Measurements from ENCODE around the gene AGO4. TPM values are rescaled to one million over a fixed set of nuclear protein-coding genes. Genes with fewer than 3 reads are reported as not detected.
"Not testable (repeated sequence)": the region's sequence is repeated elsewhere in the genome, so short reads cannot be mapped to it uniquely, and the experiment has no call there.

The AGO4 gene
- total and polyA plus RNA-seq, 2 donors from 2014 or later, result 3.3 to 12.2 TPM

DNA sequence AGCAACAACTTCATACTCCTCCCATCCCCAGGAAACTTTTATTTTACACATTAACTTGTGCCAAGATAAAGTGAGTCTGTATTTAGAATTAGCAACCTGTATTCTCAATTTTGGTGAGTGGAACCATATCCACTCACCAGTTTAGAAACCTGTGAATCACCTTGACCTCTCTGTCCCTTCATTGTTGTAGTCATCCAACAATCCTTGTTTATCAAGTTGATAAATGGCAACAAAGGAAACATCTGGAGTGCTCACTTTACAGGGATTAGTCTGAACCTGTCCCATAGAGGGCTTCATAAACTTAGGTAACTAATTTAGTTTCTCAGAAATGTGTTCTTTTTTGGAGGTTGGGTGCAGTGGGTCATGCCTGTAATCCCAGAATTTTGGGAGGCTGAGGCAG lies 34.1 kb upstream of the AGO4 start:
- Histone ChIP-seq H3K9ac (ENCODE audit: low read length in 3 of 3) (no peak overlapping the region), H3K27me3 (ENCODE audit: control insufficient read depth, insufficient read depth, low read length) (no peaks in the 10 kb centered on the region), H3K27ac (ENCODE audit: low read depth in 2 of 2, low read length in 2 of 2) (no peak overlapping the region), H3K9me3 (ENCODE audit: control insufficient read depth in 2 of 3, insufficient read depth in 1 of 3, low read length in 3 of 3) (no peaks in the 10 kb centered on the region), H3K4me1 (ENCODE audit: control insufficient read depth in 2 of 3, insufficient read depth in 2 of 3, low read depth in 1 of 3, low read length in 3 of 3) (no peaks in the 10 kb centered on the region), H3K4me3 (ENCODE audit: low read length in 3 of 3) (no peak overlapping the region), H3K36me3 (ENCODE audit: control insufficient read depth in 2 of 3, insufficient read depth in 3 of 3, low read length in 3 of 3) (no peaks in the 10 kb centered on the region)
- FAIRE-seq, result no peak
- intact Hi-C loops (cut with DNase I), result no loop called here
- TF ChIP-seq, protein P1, sequence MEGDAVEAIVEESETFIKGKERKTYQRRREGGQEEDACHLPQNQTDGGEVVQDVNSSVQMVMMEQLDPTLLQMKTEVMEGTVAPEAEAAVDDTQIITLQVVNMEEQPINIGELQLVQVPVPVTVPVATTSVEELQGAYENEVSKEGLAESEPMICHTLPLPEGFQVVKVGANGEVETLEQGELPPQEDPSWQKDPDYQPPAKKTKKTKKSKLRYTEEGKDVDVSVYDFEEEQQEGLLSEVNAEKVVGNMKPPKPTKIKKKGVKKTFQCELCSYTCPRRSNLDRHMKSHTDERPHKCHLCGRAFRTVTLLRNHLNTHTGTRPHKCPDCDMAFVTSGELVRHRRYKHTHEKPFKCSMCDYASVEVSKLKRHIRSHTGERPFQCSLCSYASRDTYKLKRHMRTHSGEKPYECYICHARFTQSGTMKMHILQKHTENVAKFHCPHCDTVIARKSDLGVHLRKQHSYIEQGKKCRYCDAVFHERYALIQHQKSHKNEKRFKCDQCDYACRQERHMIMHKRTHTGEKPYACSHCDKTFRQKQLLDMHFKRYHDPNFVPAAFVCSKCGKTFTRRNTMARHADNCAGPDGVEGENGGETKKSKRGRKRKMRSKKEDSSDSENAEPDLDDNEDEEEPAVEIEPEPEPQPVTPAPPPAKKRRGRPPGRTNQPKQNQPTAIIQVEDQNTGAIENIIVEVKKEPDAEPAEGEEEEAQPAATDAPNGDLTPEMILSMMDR (IDR thresholded peaks at IDR 0.05; ENCODE audit: borderline replicate concordance, extremely low read depth, insufficient read depth), result no peak
- no peak for DNase-seq

DNA sequence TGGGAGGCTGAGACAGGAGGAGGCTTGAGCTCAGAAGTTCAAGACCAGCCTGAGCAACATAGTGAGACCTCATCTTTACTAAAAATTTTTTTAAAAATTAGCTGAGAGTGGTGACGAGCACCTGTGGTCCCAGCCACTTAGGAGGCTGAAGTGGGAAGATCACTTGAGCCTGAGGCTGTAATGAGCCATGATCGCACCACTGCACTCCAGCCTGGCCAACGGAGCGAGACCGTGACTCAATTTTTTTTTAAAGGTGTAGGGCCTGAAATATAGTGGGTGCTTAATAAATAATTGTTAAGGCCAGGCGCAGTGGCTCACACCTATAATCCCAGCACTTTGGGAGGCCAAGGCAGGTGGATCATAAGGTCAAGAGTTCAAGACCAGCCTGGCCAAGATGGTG lies 31.6 kb upstream of the AGO4 start:
- DNase-seq; H3K4me3 ChIP-seq (ENCODE audit: low read length in 3 of 3); H3K27ac ChIP-seq (ENCODE audit: low read depth in 2 of 2, low read length in 2 of 2); H3K9ac ChIP-seq (ENCODE audit: low read length in 3 of 3); H3K36me3 ChIP-seq (ENCODE audit: control insufficient read depth in 2 of 3, insufficient read depth in 3 of 3, low read length in 3 of 3); H3K27me3 ChIP-seq (ENCODE audit: control insufficient read depth, insufficient read depth, low read length); FAIRE-seq; H3K9me3 ChIP-seq (ENCODE audit: control insufficient read depth in 2 of 3, insufficient read depth in 1 of 3, low read length in 3 of 3); H3K4me1 ChIP-seq (ENCODE audit: control insufficient read depth in 2 of 3, insufficient read depth in 2 of 3, low read depth in 1 of 3, low read length in 3 of 3); intact Hi-C loops (cut with DNase I): not testable (repeated sequence)

DNA sequence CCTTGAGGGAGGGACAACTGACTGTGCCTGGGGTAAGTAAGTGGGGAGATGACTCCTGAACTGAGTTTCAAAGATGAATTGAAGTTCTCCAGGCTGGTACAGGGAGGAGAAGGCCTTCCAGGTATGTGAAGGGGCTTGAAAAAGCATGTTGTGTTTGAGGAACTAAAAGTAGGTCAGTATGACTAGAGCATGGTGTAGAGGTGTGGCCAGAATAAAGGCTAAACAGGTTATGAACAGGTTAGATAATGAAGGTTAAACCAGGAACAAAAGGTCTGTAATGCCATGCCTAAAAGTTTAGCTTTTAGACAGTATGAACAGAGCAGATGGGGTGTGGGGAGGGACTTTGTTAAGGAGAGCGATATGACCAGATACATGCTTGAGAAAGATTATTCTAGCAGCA lies 30.7 kb upstream of the AGO4 start:
- intact Hi-C loops (cut with DNase I), result no loop called here
- Histone ChIP-seq H3K27ac (ENCODE audit: low read depth in 2 of 2, low read length in 2 of 2) (no peak overlapping the region), H3K36me3 (ENCODE audit: control insufficient read depth in 2 of 3, insufficient read depth in 3 of 3, low read length in 3 of 3) (no peaks in the 10 kb centered on the region), H3K9ac (ENCODE audit: low read length in 3 of 3) (no peak overlapping the region), H3K27me3 (ENCODE audit: control insufficient read depth, insufficient read depth, low read length) (no peaks in the 10 kb centered on the region), H3K4me1 (ENCODE audit: control insufficient read depth in 2 of 3, insufficient read depth in 2 of 3, low read depth in 1 of 3, low read length in 3 of 3) (no peaks in the 10 kb centered on the region), H3K9me3 (ENCODE audit: control insufficient read depth in 2 of 3, insufficient read depth in 1 of 3, low read length in 3 of 3) (no peaks in the 10 kb centered on the region), H3K4me3 (ENCODE audit: low read length in 3 of 3) (no peak overlapping the region)
- FAIRE-seq (no peak), DNase-seq (no peak)
- TF ChIP-seq, protein P1 (IDR thresholded peaks at IDR 0.05; ENCODE audit: borderline replicate concordance, extremely low read depth, insufficient read depth), result no peak

DNA sequence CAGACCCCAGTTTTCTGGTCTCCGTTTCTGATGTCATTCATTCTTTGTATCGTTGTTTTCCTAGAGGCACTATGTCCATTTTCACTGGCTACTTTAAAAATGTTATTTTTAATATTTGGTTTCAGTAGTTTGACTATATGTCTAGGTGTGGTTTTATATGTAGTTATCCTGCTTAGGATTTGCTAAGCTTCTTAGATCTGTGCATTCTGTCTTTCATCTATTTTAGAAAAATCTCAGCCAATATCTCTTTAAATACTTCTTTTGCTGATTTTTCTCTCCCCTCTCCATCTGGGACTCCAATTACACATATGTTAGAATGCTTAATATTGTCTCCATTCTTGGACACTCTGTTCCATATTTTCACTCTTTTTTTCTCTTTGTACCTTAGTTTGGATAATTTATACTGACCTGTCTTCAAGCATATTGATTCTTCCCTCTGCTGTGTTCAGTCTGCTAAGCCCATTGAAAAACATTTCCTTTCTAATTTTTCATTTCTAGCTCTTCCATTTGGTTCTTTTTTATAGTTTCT lies 24.7 kb upstream of the AGO4 start:
- no peak overlapping the region for H3K27ac ChIP-seq (ENCODE audit: low read depth in 2 of 2, low read length in 2 of 2)
- no peaks in the 10 kb centered on the region for H3K9me3 ChIP-seq (ENCODE audit: control insufficient read depth in 2 of 3, insufficient read depth in 1 of 3, low read length in 3 of 3)
- H3K36me3 ChIP-seq (ENCODE audit: control insufficient read depth in 2 of 3, insufficient read depth in 3 of 3, low read length in 3 of 3), result no peaks in the 10 kb centered on the region
- H3K9ac ChIP-seq (ENCODE audit: low read length in 3 of 3), result no peak overlapping the region
- no peaks in the 10 kb centered on the region for H3K27me3 ChIP-seq (ENCODE audit: control insufficient read depth, insufficient read depth, low read length)
- DNase-seq, result no peak
- intact Hi-C loops (cut with DNase I), result no loop called here
- TF ChIP-seq, protein P1 (IDR thresholded peaks at IDR 0.05; ENCODE audit: borderline replicate concordance, extremely low read depth, insufficient read depth), result no peak
- H3K4me3 ChIP-seq (ENCODE audit: low read length in 3 of 3), result no peak overlapping the region
- H3K4me1 ChIP-seq (ENCODE audit: control insufficient read depth in 2 of 3, insufficient read depth in 2 of 3, low read depth in 1 of 3, low read length in 3 of 3), result no peaks in the 10 kb centered on the region
- no peak for FAIRE-seq

DNA sequence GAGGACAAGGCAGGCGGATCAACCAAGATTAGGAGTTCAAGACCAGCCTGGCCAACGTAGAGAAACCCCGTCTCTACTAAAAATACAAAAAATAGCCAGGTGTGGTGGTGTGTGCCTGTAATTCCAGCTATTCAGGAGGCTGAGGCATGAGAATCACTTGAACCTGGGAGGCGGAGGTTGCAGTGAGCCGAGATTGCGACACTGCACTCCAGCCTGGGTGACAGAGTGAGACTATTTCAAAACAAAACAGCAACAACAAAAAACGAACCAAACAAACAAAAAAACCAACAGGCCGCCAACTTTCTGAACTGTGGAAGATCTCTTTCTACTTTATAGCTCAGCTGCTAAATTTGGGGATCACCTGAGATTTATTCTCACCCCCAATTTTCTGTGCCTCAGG lies 23.5 kb upstream of the AGO4 start:
- DNase-seq; FAIRE-seq; H3K9ac ChIP-seq (ENCODE audit: low read length in 3 of 3); intact Hi-C loops (cut with DNase I); H3K27me3 ChIP-seq (ENCODE audit: control insufficient read depth, insufficient read depth, low read length); H3K4me1 ChIP-seq (ENCODE audit: control insufficient read depth in 2 of 3, insufficient read depth in 2 of 3, low read depth in 1 of 3, low read length in 3 of 3); H3K9me3 ChIP-seq (ENCODE audit: control insufficient read depth in 2 of 3, insufficient read depth in 1 of 3, low read length in 3 of 3); H3K4me3 ChIP-seq (ENCODE audit: low read length in 3 of 3); H3K27ac ChIP-seq (ENCODE audit: low read depth in 2 of 2, low read length in 2 of 2); H3K36me3 ChIP-seq (ENCODE audit: control insufficient read depth in 2 of 3, insufficient read depth in 3 of 3, low read length in 3 of 3): not testable (repeated sequence)

Measured in kidney (tissue), 14 donors.